ENCODE measurements around the gene EFNB2.

The EFNB2 gene

DNA sequence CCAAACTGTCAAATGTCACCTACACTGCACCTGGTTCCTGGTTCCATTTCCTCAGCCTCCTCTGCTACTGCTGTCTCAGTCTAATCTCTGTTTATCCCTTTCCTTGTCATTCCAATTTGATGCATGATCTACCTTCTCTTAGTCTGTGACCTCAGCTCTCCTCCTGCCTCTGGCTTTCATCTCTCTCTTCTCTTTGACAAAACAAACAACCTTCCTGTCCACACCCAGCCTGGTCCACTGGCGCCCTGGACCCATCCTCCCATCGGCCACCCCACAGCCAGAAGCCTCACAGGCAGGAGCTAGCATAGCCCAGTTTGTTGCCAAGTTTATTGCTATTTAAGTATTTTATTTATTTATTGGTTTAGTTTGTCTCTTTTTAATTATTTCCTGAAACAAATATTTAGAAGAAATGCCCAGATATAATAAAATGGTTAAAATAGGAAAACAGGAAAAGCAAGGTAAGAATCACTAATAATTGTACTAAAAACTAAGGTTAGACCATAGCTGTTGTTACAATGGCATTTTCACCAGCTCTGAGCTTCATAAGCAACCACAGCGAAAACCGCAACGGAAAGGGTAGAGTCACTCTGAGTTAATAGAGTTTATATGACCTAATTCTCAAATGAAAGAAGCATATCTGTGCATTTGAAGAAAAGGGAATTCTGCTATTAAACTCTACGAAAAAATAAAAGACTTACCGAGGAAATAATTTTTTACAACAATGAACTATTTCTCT is 68.6 kb downstream of the EFNB2 start:
- in situ Hi-C loops (cut with HindIII; ENCODE audit: low sequenced_read_pairs) = no loop called here

DNA sequence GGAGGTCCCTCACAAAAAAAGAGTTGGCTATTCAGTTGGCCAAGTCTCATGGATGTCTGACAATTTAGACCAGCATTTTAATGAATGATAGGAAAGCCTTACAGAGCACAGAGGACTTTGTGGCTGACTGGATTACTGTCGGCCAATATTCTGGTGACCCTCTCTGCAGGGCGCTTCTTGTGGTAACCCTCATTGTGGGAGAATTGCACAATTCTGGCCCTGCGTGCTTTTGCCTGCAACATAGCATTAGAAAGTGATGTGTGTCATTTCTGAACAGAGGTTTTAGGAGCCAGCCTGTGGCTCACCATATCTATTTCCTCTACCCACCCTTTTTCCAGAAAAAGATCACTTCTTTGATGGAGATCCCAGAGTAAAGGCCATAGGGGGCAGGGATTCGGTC is 71.4 kb downstream of the EFNB2 start:
- in situ Hi-C loops (cut with HindIII; ENCODE audit: low sequenced_read_pairs) = no loop called here

DNA sequence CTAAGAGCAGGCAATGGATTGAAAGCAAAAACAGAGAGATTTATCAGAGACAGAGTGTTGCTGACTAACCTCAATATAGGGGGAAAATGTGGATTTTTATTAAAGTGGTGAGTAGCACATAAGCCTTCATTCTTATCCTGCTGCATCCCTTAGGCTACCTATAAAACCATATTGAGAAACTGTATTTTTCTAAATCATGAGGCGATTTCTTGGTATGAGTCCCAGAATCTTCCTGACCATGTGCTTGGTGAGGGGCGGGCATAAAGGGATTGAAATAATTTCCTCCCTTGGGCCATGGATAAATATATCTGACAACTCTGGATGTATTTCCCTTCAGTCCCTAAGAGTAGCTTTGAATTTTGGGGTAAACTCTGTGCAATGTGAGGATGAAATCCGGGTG is 72.8 kb downstream of the EFNB2 start:
- in situ Hi-C loops (cut with HindIII; ENCODE audit: low sequenced_read_pairs) = no loop called here

DNA sequence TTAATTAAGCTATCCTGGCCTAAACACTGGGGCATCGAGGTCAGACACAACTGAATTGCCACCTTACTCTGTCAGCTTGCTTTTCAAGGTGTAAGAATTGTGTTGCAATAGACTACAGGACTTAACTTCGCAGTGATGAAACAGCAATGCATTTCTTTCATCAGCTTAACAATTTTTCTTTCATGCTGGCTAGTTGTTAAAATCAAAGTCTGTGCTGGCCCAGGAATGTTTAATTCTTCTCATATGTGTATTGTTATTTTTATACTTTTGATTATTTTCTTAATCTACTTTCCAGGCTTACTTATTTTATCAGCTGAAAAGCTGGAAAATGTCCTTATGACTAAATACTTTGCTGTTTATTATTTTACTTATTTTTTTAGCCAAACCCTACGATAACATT is 79.7 kb downstream of the EFNB2 start:
- in situ Hi-C loops (cut with HindIII; ENCODE audit: low sequenced_read_pairs) = no loop called here

DNA sequence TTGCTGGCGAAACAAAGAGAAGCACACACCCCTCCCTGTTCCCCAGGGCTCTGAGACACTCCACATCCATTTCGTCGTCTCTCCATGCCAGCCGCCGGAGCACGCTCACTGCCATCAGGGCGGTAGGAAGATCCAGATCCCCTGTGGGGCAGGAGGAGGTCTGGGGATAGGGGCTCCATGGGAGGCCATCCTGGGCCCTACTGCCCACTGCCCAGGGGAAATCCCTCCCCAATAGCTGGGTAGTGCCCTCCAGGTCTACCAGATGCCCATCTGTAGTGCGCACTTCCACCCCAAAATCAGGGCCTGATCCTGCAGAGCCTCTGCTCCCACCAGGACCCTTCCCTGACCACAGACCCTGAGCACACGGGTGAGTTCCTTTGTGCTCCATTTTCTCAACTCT is 80.3 kb downstream of the EFNB2 start:
- in situ Hi-C loops (cut with HindIII; ENCODE audit: low sequenced_read_pairs) = no loop called here

DNA sequence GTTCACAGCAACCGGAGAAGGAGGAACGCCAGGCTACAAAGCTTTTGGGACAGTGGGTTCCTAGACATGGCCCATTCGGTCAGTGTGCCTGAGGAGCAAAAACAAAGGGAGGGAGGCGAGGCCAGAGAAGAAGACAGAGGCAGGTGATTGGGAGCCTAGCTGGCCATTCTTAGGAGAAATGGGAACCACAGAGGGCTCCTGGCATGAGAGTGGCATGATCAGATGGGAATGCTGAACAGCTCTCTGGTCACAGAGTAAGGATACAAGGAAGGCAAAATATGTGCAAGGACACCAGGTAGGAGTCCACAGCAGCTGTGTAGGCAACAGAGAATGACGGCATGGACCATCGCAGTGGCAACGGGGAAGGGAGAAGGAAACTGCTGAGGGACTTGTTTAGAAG is 82.4 kb downstream of the EFNB2 start:
- in situ Hi-C loops (cut with HindIII; ENCODE audit: low sequenced_read_pairs) = no loop called here

DNA sequence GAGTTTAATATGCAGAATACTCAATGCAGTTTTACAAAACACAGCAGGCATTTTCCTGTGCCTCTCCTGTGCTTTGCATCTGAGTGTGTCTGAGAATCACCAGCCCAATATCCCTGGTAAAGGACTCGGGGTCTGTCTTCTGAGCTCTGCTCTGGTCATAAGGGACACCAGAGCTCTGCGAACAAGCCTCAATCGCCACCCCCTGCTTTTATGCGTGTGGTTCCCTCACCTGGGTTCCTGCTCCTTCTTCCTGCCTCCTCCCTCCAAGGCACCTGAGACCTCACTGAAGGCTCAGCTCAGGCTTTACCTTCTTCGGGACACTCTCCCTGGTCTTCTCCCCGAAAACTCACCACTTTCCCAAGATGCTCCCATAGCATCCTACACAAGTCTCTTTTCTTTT is 84.5 kb downstream of the EFNB2 start:
- in situ Hi-C loops (cut with HindIII; ENCODE audit: low sequenced_read_pairs) = no loop called here

DNA sequence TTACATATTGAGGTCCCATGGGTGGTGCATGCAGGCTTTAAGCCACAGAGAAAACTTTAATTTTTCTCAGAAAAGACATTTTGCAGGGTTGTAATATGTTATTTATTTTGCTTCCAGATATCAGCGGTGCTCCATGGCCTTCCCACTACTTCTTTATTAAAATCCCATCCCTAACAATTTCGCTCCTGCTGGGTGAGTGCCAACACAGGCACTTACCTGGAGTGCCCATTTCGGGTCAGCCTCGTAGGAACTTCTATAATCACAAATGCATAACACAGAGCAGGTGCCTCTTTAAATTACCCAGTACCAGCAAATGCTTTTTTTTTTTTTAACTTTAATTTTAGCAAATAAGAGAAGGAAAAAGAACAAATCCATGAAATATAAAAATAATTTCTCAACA is 86.4 kb downstream of the EFNB2 start:
- in situ Hi-C loops (cut with HindIII; ENCODE audit: low sequenced_read_pairs) = no loop called here

DNA sequence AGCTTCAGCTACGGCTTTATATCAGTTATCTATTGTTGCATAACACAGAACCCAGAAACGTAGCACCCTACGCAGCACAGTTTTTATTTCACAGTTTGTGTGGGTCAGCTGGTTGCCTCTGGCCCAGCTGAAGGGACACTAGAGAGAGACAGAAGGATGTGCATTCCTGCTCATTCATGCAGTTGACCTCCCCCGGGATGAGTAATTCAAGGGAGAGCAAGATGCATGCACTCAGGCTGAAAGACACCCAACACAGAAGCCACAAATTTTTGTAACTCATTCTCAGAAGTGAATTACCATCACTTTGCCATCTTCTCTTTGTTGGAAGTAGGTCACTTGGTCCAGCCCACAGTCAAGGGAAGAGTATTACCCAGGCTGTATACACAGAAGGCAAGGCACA is 89.5 kb downstream of the EFNB2 start:
- in situ Hi-C loops (cut with HindIII; ENCODE audit: low sequenced_read_pairs) = no loop called here

DNA sequence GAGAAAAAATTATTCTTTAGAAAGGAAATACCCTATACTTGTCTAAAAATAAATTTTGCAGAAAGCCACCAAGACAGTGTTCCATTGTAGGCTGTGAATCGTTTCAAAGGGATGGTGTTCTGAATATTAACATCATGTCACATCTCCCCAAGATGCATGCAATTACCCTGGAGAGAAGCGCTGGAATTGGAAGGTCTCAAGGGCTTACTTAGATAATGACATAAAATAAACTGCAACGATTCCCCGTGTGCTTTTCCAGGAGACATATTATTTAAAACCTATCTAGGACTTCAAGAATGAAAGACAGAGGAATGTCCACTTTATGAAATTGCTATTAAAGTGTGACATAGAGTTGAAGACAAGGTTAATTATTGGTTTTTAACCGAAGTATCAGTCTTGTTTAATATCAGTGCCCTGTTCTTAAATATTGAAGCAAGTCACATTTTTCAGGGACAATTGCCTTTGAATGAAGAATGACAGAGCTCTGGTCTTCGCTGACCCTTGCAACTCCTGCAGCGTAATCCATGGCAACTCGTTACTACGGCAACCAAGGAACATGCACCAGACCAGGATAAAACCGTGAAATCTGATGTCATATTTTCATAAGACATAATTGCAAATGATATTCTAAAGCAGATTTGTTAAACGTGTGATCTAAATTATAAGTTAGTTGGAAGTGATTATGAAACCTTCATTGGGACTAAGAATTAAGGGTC is 91.7 kb downstream of the EFNB2 start:
- in situ Hi-C loops (cut with HindIII; ENCODE audit: low sequenced_read_pairs) = no loop called here

DNA sequence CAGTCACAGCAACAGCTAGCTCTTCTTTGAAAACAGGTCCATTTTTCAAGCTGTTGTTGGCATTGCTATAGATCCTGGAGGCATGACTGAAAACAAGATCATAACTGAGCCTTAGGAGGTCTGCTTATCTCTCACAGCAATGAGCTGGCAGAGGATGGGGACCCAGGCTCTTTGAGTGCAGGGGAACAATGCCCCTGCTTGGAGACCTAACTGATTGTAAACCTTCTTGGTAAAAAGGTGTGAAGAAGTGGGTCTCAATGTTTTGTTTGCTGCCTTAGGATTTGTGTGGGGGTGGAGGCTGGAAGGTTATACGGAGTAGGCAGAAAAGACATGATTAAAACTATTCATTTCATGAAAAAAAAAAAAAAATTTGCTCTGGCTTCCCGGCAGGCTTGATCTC is 94.6 kb downstream of the EFNB2 start:
- in situ Hi-C loops (cut with HindIII; ENCODE audit: low sequenced_read_pairs) = no loop called here
